ENCODE data around the gene GCK.
"Not testable (repeated sequence)": the region's sequence is repeated elsewhere in the genome, so short reads cannot be mapped to it uniquely, and the experiment has no call there.

The GCK gene

DNA sequence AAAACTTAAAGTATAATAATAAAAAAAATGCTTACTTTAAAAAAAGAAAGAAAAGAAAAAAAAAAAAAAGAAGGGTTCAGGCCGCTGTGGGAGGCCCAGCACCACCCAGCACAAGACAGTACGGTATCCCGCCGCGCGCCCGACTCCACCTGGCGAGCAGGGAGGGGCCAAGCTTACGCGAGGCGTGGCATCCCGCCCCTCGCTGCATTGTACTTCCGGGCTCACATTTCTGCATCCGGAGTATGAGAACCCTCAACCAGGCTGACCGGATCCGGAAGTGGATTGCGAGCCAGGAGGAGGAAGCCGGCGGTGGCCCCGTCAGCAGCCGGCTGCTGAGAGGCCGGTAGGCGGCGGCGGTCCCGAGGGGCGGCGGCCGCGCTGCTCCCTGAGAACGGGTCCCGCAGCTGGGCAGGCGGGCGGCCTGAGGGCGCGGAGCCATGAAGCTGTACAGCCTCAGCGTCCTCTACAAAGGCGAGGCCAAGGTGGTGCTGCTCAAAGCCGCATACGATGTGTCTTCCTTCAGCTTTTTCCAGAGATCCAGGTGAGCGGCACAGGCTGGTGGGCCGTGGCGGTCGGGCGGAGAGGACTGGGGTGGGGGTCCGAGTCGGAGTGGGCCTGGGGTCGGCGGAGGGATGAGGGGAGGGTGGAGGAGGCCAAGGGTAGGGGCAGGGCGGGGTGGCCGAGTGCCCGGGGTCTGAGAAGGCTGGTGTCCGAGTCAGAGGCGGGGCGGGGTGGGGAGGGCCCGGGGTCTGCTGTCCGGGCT lies 11.6 kb upstream of the GCK start, which contains the start of gene YKT6:
TSS of gene YKT6 (plus strand) at position 280 of the 763 bp plus-strand sequence. CDS start at position 438, 158 bp downstream.
- DNase-seq: peak; percentile 98

DNA sequence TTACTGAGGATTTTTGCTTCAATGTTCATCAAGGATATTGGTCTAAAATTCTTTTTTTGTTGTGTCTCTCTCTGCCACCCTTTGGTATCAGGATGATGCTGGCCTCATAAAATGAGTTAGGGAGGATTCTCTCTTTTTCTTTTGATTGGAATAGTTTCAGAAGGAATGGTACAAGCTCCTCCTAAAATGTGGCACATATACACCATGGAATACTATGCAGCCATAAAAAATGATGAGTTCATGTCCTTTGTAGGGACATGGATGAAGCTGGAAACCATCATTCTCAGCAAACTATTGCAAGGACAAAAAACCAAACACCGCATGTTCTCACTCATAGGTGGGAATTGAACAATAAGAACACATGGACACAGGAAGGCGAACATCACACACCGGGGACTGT lies 10.9 kb upstream of the GCK start:
- DNase-seq: not testable (repeated sequence)

GRCh38 chr7:44197474-44197873 lies 8.2 kb upstream of the GCK start:
- DNase-seq: no peak

DNA sequence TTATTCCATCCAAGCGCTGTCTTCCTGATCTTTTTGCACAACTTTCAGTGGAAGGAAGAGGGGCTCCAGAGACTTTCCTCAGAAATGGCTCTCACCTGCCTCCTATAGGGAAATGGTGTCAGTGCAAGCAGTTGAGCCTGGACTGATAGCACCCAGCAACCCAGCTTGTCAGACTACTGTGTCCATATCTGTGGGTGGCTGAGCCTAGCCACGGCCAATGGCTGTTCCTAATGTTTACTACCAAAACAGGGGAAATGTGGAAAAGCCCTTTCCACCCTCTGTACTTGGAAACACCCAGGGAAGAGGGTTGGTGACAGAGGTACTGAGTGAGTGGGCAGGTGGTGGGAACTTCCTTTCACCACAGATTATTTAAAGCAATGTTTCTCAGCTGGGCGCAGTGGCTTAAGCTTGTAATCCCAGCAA lies 7.2 kb upstream of the GCK start:
- DNase-seq: peak; percentile 49

DNA sequence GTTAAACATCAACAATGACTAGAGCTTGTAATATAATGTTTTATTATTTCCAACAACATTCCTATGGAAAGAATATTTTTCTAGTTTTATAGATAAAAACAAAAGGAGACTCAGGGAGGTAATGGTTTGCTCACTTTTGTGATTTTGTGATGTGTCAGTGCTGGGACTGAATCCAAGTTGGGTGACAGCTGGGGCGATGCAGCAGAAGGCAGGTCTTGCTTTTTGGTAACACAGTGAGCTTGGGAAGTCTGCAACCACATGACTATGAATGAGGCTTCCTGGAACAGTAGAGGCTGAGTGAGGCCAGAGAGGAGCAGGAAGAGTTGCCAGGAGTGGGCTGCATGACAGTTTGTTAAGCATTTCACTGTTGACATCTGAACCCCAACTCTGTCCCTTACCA lies 6.7 kb upstream of the GCK start:
- no peak for DNase-seq

- no peak for DNase-seq
Observed at GRCh38 chr7:44194562-44195145, 5.4 kb upstream of the GCK start.

DNA sequence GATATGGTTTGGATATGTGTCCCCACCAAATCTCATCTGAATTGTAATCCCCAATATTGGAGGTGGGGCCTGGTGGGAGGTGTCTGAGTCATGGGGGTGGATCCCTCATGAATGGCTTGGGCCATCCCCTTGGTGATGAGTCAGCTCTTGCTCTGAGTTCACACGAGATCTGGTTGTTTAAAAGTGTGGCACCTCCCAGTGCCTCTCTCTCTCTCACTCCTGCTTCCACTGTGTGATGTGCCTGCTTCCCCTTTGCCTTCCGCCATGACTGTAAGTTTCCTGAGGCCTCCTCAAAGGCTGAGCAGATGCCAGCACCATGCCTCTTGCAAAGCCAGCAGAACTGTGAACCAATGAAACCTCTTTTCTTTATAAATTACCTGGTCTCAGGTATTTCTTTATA lies 4.8 kb upstream of the GCK start:
- peak; percentile 39 for DNase-seq

GRCh38 chr7:44193011-44193802 lies 4.0 kb upstream of the GCK start:
- DNase-seq: no peak

DNA sequence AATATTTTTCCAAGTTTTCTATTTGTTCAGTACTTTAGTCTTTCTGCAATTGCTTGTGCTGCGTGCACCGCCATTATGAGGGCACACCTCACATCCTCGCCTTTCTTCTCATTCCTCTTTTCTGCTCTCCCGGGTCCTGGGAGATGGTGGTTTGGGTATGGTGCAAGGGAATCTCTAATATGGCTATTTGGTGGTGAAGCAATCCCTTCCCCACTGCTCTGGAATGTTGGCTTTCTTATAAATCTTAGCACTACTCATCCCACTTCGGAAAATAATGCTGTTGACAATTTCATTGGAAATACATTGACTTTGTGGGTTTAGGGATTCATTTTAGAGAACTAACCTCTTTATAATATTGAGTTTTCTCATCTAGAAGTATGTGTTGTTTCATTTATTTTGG lies 1.9 kb upstream of the GCK start:
- no peak for DNase-seq

DNA sequence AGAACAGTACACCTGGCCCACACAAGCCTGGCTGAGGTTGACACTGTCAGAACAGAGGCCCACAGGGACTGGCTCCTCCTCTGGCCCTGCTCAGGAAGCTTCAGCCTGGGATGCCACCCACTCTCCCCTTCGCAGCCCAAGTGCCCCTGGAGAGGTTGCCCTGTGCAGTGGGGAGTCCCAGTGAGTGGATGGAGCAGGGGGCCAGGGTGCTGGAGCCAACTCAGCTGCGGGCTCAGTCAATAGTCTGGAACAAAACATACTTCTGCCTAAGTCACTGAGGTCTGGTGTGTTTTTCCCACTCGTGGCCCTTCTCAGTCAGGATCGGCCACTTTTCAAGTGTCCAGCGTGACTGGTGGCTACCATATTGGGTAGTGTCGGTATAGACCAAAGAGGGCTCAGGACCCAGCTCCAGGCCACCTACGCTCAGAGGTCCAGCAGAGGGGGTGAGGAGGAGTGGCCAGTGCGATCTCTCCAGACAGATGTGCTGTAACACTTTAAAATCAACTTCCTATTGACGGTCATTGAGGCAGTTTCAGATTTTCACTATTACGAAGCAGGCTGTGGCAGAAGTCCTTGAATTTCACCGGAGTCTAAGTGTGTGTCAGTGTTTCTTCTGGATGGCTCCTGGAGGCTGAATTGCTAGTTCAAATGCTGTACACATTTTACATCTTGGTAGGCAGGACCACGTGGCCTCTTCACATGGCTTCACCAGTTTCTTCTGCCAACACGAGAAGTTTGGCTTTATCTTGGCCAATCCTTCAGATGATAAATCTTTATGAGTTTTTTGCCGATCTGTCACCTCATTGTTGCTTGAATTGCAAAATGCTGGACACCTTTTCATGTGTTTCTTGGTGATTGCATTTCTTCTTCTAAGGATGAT lies 994 bp upstream of the GCK start:
- DNase-seq: no peak

GRCh38 chr7:44188480-44189225 lies 586 bp downstream of the GCK start:
- no peak for DNase-seq

- DNase-seq: no peak
Observed at GRCh38 chr7:44187636-44188416, 1.4 kb downstream of the GCK start.

- DNase-seq: no peak
Observed at GRCh38 chr7:44186736-44187135, 2.5 kb downstream of the GCK start.

GRCh38 chr7:44185729-44186128 lies 3.5 kb downstream of the GCK start:
- DNase-seq: no peak

- no peak for DNase-seq
Observed at GRCh38 chr7:44184873-44185446, 4.3 kb downstream of the GCK start.

GRCh38 chr7:44184206-44184872 lies 4.9 kb downstream of the GCK start:
- DNase-seq: no peak

- DNase-seq: no peak
Observed at GRCh38 chr7:44183386-44183785, 5.9 kb downstream of the GCK start.

DNA sequence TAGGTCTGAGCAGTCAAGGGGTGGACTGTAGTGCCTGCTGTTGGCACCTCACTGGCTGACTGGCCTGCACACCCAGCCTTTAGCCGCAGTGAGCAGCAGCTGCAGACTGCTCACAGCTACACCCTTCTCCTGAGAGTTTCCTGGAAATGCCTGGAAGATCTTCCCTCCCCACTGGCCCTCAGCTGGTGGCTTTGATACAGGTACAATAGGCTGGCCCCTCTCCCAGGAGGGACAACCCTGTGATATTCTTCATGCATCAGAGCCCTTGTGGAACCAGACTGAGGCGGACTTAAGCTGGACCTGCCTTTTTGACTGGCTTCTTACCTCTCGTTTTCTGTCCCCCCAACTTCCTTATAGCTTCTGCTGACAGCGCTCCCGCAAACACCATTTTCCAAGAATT lies 6.4 kb downstream of the GCK start:
- no peak for DNase-seq

GRCh38 chr7:44180631-44181030 lies 8.6 kb downstream of the GCK start:
- DNase-seq: no peak

DNA sequence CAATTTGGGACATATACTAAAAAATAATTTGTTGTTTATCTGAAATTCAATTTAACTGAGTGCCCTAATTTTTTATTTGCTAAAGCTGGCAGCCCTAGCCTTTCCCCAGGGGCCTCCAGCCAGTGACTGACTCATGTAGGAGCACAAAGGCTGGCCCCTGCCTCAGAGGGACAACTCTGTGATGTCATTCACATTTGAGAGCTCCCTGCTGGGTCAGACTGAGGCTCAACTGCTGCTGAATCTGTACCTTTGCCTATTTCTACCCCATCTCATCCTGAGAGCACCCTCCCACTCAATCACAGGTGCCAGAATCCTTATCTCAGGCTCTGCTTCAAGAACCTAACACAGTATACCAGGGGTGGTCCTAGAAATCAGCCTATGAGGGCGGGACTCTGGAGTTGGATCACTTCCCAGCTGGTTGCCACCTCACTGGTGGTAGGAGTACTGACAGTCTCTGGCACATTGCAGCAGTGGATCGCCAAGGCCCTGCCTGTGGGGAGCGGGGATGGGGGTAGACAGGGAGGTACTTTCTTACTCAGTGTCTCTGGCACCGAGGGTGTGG lies 11.6 kb downstream of the GCK start:
- DNase-seq: no peak
